Thoracic aorta (tissue), 2 donors: ENCODE measurements around the gene AJM1. TPM values are rescaled to one million over a fixed set of nuclear protein-coding genes. Genes with fewer than 3 reads are reported as not detected.

Source experiments
- ATAC-seq: fragments of 150-250 bp; one replicate; pipeline ENCODE4 v1.8.0; 2017; ENCODE audit warnings: low read depth; ENCODE audit not compliant: insufficient number of reproducible peaks, low FRiP score
- DNase-seq: peaks from one replicate; pipeline ENCODE4 v3.0.0-alpha.2; 2020; ENCODE audit warnings: low spot score
- H3K27ac ChIP-seq, 2 donors: fragments of 200-600 bp; sonication (generic); 1 replicate in 1 of 2; 2 replicates in 1 of 2; pipeline ENCODE4 v1.5.1; 2016; ENCODE audit warnings: mild to moderate bottlenecking in 2 of 2, moderate library complexity in 2 of 2
- H3K27me3 ChIP-seq: fragments of 200-600 bp; sonication (generic); replicated peaks from 2 replicates; pipeline ENCODE4 v1.6.0; 2016; ENCODE audit warnings: mild to moderate bottlenecking; ENCODE audit not compliant: insufficient read depth
- H3K36me3 ChIP-seq: fragments of 200-600 bp; sonication (generic); one replicate; pipeline ENCODE4 v1.5.1; 2016
- H3K4me1 ChIP-seq, 2 donors: fragments of 200-600 bp; sonication (generic); 1 replicate in 1 of 2; 2 replicates in 1 of 2; pipeline versions ENCODE4 v1.5.1 to v1.6.0; 2016; ENCODE audit warnings: low read depth in 2 of 2, mild to moderate bottlenecking in 1 of 2; ENCODE audit not compliant: control insufficient read depth in 1 of 2
- H3K4me3 ChIP-seq: fragments of 200-600 bp; sonication (generic); 2 replicates; pipeline ENCODE4 v1.5.1; 2016; ENCODE audit warnings: mild to moderate bottlenecking
- H3K9me3 ChIP-seq: fragments of 200-600 bp; sonication (generic); 2 replicates; pipeline ENCODE4 v1.5.1; 2016
- total RNA-seq, 2 donors: library from RNA; depleted of rRNA; stranded (reverse); fragments of >200 nt; gene quantifications; one replicate each; pipeline versions ENCODE4 v1.1.0 to v1.2.3, GENCODE V29; 2016
- TF ChIP-seq, protein P1 (sequence below): fragments of 200-600 bp; sonication (generic); IDR thresholded peaks from one replicate; pipeline ENCODE4 v1.5.1; 2019; ENCODE audit warnings: antibody characterized with exemption

AJM1 gene
- total RNA-seq, 2 donors from 2014 or later, result 7.3 to 9.2 TPM

DNA sequence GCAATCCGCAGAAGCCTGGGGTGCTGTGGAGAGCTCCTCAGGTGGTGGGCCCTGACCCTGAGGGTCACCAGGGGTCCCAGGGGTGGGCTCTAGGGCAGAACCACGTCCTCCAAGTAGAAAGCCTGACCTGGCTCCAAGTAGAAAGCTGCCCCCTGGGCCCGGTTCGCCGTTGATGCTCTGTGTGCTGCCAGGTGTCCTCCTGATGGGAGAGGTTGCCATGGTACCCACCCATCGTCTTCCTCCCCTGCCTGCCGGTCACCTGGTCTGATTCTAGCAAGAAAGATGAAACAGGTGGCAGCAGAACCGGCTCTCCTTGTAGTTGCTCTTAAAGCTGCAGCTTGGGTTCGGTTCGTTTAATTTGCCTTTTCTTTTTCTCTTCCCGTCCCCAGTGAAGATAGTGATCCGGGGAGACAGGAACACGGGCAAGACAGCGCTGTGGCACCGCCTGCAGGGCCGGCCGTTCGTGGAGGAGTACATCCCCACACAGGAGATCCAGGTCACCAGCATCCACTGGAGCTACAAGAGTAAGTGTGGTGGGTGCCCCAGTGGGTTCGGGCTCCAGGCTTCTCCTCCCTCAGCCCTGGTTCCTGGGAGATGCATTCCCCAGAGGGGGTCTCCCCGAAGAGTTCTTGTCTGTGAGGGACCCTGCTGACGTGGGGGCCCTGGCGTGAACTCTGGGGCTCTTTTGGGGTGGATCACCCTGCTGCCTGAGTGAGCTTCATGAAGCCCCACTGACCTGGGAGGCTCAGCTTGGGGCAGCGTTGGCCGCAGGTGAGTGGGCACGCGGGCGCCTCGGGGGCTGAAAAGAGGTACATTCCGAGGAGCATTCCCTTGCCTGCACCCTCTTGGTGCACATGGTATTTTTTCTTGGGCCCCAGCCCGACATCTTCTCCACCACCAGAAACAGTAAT lies 18.9 kb upstream of the AJM1 start:
- no peak overlapping the region for H3K27ac ChIP-seq
- H3K36me3 ChIP-seq, result peaks cover 28% of the 10 kb centered on the region
- no peaks in the 10 kb centered on the region for H3K27me3 ChIP-seq
- TF ChIP-seq, protein P1, sequence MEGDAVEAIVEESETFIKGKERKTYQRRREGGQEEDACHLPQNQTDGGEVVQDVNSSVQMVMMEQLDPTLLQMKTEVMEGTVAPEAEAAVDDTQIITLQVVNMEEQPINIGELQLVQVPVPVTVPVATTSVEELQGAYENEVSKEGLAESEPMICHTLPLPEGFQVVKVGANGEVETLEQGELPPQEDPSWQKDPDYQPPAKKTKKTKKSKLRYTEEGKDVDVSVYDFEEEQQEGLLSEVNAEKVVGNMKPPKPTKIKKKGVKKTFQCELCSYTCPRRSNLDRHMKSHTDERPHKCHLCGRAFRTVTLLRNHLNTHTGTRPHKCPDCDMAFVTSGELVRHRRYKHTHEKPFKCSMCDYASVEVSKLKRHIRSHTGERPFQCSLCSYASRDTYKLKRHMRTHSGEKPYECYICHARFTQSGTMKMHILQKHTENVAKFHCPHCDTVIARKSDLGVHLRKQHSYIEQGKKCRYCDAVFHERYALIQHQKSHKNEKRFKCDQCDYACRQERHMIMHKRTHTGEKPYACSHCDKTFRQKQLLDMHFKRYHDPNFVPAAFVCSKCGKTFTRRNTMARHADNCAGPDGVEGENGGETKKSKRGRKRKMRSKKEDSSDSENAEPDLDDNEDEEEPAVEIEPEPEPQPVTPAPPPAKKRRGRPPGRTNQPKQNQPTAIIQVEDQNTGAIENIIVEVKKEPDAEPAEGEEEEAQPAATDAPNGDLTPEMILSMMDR, result no peak
- no peaks in the 10 kb centered on the region for H3K9me3 ChIP-seq
- DNase-seq (no peak), ATAC-seq (no peak)
- H3K4me1 ChIP-seq, result peaks cover 3 to 11% of the 10 kb centered on the region in 2 donors
- no peak overlapping the region for H3K4me3 ChIP-seq

DNA sequence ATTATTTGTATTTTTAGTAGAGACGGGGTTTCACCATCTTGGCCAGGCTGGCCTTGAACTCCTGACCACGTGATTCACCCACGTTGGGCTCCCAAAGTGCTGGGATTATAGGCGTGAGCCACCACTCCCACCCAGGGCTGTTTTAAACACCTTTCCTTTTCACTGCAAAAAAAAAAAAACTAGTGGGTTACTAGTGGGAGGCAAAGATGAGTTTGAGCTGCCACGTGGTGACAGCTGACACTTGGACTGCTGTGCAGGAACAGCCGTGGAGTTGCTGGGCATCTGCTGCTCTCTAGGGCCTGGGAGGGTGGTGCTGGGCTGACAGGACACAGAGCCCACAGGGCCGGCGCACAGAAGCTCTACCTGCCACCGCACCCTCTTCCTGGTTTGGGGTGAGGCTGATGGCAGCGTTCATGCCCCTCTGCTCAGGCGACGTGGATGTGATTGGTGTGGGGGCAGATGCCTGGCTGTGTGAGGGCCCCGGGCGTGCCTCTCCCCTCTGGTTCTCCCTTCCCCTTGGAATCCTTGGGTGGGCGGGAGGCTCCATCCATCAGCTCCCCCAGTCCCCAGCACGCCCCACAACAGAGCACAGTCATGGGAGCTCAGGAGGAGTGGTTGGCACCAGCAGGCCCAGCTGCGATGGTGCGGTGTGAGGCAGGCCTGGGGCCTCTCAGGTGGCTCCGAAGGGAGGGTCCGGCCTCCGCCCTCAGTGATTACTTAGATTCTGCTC lies 17.6 kb upstream of the AJM1 start:
- no peak for DNase-seq
- H3K27me3 ChIP-seq, result no peaks in the 10 kb centered on the region
- H3K9me3 ChIP-seq, result no peaks in the 10 kb centered on the region
- no peak for ATAC-seq
- TF ChIP-seq, protein P1, result no peak
- no peak overlapping the region for H3K4me3 ChIP-seq
- peaks cover 40% of the 10 kb centered on the region for H3K36me3 ChIP-seq
- no peak overlapping the region for H3K27ac ChIP-seq
- peaks cover 3 to 11% of the 10 kb centered on the region in 2 donors for H3K4me1 ChIP-seq

DNA sequence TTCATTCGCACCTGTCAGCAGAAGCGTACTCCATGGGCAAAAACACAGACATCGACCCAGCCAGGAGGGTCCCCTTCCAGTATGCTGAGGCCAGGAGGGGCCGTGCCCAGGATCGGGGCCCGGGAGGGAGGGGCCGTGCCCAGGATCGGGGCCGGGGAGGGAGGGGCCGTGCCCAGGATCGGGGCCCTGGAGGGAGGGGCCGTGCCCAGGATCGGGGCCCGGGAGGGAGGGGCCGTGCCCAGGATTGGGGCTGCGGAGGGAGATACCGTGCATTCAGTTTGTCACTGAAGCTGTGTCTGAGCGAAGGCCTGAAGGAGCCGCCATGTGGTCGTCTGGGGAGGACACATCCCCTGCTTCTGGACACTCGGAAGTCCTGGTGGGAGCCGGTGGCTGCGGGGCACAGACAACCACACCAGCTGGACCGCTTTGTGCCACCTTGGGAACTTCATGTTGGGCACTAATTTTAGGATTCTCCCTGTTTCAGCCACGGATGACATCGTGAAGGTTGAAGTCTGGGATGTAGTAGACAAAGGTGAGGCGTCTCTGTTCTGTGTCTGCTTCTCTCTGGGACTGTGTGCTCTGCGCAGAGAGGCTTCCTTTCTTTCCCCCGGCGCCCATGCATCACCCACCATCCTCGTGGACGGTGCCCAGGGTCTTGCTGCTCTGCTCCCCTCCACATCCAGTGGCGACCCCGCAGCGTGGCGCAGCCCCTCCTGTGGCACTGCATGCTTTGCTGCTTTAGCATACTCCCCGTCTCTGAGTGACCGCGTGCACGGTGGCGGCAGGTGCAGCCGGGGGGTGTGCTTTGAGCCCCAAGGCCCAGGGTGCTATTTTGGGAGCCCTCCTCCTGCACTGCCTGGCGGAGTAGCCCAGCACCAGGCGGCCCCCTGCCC lies 16.7 kb upstream of the AJM1 start:
- Histone ChIP-seq H3K36me3 (peaks cover 49% of the 10 kb centered on the region), H3K4me1 (peaks cover 3 to 11% of the 10 kb centered on the region in 2 donors), H3K4me3 (no peak overlapping the region), H3K9me3 (no peaks in the 10 kb centered on the region), H3K27ac (no peak overlapping the region), H3K27me3 (no peaks in the 10 kb centered on the region)
- TF ChIP-seq, protein P1, result no peak
- DNase-seq, result no peak
- ATAC-seq, result no peak

DNA sequence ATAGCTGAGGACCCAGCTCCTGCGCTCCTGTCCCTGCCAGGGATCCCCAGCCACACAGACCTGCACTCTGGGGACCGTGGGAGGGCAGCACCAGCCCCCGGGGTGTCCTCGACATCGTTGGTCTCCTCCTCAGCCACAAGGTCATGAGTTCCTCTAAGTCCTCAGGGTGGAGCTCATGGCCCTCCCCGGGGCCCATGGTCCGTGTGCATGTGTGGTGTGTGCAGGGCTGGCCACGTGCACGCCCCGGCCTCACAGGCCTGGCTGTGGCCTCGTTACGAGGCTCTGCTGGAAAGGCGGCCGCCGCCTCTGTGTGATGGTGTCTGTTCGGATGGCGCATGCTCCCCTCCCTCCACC lies 16.1 kb upstream of the AJM1 start:
- H3K27me3 ChIP-seq, result no peaks in the 10 kb centered on the region
- H3K4me1 ChIP-seq, result peaks cover 3 to 9% of the 10 kb centered on the region in 2 donors
- H3K4me3 ChIP-seq, result no peak overlapping the region
- no peak for DNase-seq
- no peaks in the 10 kb centered on the region for H3K9me3 ChIP-seq
- H3K27ac ChIP-seq, result no peak overlapping the region
- ATAC-seq, result no peak
- TF ChIP-seq, protein P1, result no peak
- peaks cover 55% of the 10 kb centered on the region for H3K36me3 ChIP-seq
